Stimulated activated CD8-positive, alpha-beta memory T cell treated with anti-CD3 and anti-CD28 coated beads, Interleukin-7, amount 100 ng/mL, for 48 hours (primary cell): ENCODE results near the gene ZBTB47.

Experiments
- DNase-seq, 2 donors: peaks; one replicate each; pipeline ENCODE4 v3.0.0-alpha.2; 2020; ENCODE audit warnings: low read depth in 1 of 2; ENCODE audit errors: extremely low read depth in 1 of 2

Gene ZBTB47

DNA sequence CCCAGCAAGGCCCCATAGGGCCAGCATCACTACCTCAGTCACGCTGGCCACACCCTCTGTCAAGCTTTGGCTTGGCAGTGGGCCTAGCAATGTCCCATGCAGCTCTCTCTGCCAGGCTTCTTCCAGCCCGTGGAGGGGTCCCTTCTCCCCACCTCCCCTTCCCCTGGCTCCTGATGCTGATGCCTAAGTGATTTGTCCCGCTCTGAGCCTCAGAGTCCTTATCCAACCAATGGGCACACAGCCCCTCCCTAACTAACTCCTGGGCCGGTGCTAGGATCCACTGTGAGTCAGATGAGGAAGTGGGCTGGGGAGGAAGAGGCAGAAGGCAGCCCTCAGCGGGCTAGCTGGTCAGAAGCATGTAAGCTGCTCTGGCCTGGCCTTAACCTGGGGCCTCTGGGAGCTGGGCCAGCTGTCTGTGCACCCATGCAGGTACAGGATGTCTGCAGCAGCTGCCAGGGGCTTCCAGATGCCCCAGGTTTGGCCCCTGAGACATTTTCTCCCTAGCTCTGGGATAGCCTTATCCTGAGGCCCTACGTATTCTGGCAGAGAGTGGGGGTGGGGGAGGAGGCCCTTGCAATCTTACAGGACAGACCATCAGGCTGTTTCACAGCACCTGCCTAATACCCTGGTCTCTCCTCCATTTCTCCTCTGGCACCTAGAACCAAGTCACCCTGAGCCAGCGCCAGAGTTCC, 740 bp upstream of the ZBTB47 start:
- DNase-seq, result no peak

DNA sequence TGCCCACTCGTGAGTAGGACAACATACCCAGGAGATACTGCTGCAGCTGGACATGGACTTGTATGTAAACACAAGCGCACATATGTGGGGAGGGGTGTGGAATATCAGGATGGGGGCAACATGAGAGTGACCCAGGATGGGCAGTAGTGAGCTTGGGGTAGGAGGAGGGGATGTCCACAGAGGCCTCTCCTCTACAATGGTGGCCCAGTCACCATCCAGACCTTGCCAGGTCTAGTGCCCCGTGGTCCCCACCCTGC, 266 bp upstream of the ZBTB47 start:
- no peak for DNase-seq

DNA sequence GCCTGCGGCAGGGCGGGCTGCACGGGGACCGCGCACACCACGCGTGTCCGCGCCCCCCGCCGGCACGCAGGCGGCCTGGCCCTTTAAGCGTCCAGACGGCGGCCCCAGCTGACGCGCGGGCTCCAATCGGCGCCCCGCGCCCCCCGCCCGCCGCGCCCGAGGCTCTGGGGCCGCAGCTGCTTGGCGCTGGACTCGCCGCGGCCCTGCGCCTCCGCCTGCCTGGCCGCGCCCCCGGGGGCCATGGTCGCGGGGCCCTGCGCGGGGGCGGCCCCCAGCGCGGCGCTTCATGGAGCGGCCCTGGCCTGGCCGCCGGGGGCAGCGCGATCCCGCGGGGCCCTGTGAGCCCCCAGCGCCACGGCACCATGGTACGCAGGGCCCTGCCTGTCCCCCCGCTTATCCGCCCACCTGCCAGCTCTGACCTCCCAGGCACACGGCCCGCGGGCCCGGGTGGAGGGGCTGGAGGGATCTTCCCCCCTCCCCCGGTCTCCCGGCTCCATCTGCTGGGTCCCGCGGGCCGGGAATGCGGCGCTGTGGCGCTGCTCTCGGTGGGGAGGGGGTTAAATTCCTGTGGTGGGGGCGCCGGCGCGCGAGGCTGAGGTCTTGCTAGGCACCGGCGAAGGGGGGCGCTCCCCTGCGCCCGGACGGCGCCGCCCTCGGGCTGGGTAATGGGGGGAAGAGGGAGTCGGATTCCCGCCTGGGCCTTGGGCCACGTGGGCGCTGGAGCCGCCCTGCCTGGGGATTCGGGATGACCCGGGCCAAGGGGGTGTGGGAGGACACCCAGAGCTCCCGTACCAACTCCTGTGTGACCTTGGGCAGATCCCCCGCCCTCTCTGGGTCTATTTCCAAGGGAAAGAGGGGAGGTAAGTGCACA, 1.1 kb downstream of the ZBTB47 start:
- DNase-seq, result no peak

DNA sequence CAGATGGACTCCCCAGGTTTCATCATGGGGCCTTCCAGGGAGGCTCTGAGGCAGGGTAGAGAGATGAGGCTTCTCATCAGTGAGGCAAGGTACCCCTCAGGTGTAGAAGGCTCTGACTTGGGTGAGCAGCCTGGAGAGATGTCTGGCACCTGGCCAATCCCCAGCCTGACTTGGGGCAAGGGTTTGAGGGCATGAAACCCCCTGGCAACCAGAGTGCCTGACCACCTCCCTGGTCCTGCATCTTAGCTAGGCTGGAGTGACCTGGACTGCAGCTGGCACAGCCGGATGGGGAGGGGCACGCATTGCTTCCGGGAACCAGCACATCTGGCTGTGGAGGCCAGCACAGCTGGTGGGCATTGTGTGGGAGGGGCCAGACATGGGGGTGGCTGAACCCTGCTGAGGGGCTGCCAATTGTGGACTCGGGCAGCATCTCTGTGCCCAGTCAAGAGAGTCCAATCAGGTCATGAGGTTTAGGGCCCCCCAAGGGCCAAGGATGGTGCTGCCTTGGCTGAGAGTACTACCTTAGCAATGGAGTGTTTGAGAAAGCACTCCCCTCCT, 1.9 kb downstream of the ZBTB47 start:
- DNase-seq, result no peak

DNA sequence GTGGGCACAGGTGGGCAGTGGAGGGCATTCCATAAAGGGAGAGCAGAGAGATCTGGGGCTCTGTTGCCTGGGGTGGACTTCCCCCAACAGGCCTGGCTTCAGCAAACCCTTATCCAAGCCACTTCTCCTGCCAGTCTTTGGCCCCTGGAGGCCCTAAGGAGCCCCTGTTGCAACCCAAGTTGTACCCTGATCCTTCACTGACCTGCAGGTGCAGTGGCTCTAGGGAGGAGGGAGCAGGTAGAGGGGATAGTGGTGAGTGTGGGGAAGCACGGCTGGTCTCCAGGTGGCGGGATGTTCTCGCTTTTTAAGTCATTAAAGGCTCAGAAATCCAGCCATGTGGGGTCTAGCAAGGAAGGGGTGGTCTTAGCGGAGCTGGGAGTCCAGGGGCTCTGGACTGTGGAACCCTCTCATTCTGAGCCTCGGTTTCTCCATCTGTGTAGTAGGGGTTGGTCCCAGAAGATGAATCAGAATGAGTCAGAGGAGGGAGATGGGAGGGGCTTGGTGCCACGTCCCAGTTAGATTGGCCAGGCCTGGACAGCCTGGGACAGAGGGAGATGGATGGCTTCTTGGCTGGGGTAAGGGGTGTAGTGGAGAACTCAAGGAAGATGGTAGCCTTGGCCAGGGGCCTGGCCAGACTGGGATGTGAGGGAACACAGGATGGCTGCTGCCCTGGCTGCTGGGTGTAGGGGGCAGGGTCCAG, 2.6 kb downstream of the ZBTB47 start:
- DNase-seq, result no peak

DNA sequence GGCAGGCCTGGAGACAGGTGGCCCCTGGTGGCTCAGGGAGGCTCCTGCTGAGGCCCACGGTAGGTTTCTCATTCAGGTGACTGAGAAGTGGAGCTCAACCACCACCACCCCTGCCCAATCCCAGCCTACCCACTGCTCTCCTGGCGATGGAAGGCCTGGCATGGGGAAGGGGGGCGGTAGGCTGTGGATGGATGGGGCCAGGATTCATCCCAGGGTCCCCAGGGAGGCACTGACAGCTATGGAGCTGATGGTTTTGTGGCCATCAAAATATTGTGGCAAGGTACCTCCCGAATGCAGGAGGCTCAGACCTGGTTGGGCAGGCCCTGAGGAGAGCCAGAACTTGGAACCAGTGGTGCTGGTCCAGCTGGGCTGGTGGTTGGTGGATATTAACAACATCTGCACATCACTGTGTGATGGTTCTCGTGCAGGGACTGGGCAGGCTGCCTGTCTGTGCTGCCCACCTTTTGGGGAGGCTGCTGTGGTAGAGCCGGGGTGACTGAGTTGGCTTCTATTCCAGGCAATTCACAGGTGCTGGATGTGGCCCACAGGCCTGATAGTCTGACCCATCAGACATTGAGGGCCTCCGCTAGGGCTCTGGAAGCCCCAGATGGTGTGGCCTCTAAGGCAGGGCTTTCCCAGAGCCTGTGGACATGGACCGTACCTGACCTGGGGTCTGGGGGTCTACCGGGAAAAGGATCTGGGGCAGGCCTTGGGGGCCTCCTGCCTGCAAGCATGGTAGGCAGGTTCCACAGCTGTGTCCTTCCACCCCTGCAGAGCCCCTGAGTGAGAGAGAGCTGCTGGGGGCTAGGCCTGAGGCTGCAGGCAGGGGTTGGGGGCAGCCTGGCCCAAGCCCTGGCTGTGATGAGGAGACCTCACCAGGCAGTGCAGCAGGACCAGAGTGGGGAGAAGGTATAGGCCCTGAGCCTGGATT, 3.4 kb downstream of the ZBTB47 start:
- no peak for DNase-seq

DNA sequence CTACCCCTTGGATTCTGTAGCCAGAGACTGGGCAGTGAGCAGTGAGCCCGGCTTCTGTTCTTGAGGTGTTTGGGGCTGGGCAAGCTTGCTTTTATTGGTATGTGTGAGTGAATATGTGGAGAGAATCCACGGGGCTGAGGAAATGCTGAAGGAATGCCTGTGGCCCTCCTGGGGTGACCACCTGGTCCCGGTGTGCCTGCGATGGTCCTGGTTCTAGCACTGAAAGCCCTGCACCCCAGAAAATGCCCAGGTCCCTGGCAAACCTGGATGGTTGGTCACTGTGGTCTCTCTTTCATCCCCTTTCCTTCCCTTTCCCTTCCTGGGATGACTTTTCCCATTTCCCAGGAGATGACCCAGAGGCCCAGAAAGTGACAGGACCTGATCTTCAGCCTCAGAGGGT, 4.2 kb downstream of the ZBTB47 start:
- DNase-seq, result no peak

DNA sequence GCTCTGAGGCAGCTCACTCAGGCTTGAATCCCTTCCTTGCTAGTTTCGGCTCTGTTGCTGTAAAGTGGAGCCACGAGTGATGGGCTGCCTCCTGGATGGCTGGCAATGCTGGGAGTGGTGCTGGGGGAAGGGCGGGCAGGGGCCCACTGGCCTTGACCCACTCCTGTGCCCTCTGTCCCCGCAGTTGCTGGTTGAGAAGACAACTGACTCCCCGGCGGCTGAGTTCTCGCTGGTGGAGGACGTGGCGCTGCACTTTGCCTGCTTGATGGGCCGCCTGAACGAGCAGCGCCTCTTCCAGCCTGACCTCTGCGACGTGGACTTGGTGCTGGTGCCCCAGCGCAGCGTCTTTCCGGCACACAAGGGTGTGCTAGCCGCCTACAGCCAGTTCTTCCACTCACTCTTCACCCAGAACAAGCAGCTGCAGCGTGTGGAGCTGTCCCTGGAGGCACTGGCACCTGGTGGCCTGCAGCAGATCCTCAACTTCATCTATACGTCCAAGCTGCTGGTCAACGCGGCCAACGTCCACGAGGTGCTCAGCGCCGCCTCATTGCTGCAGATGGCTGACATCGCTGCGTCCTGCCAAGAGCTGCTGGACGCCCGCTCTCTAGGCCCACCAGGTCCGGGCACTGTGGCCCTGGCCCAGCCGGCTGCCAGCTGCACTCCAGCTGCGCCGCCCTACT, 4.7 kb downstream of the ZBTB47 start:
- no peak for DNase-seq

DNA sequence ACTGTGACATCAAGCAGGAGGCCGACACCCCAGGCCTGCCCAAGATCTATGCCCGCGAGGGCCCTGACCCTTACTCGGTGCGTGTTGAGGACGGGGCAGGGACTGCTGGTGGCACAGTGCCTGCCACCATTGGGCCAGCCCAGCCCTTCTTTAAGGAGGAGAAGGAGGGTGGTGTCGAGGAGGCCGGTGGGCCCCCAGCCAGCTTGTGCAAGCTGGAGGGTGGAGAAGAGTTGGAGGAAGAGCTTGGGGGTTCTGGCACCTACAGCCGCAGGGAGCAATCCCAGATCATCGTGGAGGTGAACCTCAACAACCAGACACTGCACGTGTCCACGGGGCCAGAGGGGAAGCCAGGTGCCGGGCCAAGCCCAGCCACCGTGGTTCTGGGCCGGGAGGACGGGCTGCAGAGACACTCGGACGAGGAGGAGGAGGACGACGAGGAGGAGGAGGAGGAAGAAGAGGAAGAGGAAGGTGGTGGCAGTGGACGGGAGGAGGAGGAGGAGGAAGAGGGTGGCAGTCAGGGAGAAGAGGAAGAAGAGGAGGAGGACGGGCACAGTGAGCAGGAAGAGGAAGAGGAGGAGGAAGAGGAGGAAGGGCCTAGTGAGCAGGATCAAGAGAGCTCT, 5.4 kb downstream of the ZBTB47 start:
- no peak for DNase-seq

DNA sequence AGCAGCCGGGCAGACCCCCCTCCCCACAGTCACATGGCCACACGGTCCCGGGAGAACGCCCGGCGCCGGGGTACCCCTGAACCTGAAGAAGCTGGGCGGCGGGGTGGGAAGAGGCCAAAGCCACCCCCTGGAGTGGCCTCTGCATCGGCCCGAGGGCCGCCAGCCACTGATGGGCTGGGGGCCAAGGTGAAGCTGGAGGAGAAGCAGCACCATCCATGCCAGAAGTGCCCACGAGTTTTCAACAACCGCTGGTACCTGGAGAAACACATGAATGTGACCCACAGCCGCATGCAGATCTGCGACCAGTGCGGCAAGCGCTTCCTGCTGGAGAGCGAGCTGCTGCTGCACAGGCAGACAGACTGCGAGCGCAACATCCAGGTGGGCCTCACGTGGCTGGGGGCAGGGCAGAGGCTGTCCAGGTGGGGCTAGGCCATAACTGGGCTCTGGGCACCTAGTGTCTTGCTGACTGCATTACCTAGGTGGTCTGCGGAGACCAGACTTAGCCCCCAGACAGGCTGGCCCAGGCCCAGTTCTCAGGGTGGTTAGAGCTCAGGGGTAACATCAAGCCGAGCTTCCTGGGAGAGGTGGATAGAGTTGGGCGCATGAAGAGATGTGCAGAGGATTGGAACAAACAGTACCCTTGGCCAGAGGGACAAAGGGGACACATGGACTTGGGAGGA, 6.1 kb downstream of the ZBTB47 start:
- DNase-seq, result no peak

DNA sequence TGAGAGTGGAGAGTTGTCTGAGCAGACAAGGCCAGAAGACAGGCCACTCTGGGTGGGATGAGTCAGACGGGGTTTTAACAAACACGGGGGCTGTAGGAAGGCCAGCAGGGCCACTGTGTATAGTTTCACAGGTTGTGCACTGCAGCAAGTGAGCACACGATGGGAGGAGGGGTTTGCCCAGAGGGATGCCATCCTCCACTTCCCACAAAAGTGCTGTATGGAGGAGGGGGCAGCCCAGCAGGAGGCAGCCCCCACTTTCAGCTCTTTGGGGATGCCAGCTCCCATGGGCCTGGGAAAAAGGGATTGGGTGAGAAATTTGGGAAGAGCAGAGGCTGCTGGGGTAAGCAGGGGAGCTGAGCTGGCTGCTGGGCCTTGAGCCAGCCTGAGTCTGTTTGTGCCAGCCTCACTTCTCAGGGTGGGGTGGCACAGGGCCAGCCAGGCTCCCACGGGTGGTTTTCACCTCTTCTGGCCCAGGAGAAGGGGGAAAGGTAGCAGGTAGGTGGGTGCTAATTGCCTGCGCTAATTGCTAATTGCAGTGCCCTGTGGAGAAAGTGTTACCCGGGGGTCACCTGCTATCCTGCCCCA, 6.7 kb downstream of the ZBTB47 start:
- no peak for DNase-seq

DNA sequence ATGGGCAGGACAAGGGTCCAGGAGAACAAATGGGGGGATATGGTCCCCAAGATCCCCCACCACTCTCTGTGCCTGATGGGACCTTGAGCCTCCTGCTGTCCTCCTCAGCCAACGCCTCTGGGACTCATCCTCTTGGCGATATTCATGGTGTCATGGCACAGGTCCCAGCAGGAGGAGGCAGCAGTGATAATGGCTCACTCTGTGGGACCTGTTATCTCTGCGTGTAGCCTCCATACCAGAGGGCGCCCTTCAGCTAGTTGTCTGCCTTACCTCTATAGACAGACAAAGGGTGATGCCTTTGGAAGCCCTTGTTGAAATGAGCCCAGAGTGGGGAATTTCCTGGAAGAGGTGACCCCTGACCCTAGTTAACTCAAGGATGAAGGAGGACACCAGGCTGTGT, 7.4 kb downstream of the ZBTB47 start:
- DNase-seq, result no peak

DNA sequence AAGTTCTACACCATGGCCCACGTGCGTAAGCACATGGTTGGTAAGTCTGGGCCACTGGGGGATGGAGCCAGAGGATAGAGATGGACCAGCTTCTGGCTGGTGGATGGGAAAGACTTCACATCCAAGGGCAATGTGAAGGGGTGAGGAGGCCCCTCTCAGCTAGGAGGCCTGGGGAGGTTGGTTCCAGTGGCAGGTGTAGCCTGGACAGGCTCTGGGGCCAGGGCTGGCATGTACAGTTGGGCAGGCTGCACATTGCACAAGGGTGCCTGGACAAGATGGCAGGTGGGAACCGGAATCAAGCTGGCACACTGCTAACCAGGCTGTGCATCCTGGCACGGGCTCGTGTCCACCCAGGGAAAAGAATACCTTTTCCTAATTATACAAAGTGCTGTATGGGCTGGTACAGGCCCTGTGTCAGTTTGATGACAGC, 8.1 kb downstream of the ZBTB47 start:
- no peak for DNase-seq

DNA sequence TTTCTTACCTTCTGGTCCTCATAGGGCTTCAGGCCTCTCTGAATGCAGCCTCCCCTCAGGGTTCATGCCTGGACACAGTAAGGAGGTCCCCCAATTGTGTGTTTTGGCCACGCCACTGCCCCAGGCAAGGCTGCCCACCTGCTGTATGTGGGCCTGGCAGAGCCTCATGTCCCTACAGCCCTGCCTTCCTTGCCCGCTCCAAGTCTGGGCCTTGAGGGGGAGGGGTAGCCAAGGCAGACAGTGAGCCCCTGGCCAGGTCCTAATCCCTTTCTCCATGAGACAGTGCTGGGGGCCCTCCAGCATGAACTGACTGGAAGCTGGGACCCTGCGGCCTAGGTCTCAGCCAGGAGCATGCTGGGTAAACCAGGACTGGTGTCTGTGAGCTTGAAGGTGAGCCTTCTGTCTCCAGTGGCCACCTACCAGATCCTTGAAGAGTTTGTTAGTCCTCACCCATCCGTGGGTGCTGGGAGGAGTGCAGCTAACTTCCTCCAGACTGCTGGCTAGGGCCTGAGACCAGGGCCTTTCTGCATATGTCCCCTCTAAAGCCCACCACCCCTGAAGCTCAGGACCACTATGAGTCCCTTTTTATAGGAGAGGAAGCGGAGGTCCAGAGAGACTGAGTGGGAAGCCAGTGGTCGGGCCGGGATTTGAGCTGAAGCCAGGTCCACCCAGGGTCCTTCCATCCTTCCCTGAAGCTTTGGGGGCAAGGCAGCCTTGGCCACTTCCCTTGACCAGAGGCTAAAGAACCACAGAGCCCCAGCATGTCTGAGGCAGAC, 8.7 kb downstream of the ZBTB47 start:
- no peak for DNase-seq

DNA sequence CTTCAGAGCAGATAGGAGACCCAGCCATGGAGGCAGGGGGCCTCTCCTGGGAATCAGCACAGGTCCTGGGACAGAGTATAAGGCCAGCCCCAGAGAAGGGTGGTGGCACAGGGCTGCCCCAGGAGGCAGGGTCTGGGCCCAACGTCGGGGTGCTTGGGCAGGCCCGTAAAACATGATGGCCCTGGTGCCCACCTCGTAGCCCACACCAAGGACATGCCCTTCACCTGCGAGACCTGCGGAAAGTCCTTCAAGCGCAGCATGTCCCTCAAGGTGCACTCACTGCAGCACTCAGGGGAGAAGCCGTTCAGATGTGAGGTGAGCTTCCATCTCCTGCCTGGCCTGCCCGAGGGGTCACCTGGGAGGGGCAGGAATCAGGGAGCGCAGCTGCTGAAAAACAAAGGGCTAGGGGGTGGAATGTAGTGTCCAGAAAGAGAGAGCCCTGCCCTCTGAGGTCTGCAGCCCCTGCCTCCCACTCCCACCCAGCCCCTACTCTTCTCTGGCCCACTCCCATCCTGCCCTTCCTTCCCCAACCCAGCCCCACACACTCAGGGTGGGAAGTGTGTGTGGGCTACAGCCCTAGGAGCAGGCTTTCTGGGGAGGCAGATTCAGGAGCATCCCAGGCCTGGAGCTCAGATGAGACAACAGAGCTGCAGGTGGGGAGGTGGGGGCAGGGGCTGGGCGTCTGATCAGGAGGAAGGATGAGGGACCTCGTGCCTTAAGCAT, 9.5 kb downstream of the ZBTB47 start:
- DNase-seq, result no peak

DNA sequence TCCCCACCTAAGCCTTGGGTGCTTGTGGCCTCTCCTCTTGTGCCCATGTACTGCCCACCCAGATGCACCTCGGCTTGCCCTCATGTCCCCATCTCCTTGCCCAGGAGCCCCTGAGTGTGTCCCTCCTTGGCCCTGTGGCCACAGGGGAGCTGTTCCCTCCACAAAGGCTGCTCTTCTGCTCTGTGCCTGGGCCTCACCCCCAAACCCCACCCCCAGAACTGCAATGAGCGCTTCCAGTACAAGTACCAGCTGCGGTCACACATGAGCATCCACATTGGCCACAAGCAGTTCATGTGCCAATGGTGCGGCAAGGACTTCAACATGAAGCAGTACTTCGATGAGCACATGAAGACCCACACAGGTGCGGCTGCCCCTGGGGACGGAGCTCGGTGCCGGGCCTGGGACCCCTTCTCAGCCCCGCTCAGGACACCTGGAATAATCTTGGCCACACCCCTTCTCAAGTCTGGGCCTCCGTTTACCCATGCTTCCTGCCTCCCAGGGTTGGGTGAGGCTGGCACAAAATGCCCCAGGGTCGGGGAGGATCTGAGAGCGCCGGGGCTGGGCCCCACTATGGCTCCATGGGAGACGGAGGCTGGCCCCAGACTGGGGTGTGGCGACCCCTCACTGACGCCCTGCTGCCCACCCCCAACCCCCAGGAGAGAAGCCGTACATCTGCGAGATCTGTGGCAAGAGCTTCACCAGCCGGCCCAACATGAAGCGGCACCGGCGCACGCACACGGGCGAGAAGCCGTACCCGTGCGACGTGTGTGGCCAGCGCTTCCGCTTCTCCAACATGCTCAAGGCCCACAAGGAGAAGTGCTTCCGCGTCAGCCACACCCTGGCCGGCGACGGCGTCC, 10.3 kb downstream of the ZBTB47 start:
- DNase-seq, result no peak
